Measurements from ENCODE around the gene TLK2. TPM values are rescaled to one million over a fixed set of nuclear protein-coding genes. Genes with fewer than 3 reads are reported as not detected.
"Not testable (repeated sequence)": the region's sequence is repeated elsewhere in the genome, so short reads cannot be mapped to it uniquely, and the experiment has no call there.

TLK2 gene
- total RNA-seq, 1 experiment from 2014 or later, result 54.7 TPM

- H3K27me3 ChIP-seq (replicated peaks; ENCODE audit: insufficient read depth, low read depth, low read length, poor library complexity); BruUV-seq (replicated peaks); H3K4me1 ChIP-seq (ENCODE audit: insufficient read depth, low read length, poor library complexity, severe bottlenecking); H3K36me3 ChIP-seq (ENCODE audit: insufficient read depth, low read length, poor library complexity, severe bottlenecking); CTCF ChIA-PET; intact Hi-C loops (cut with micrococcal nuclease; ENCODE audit: unreplicated experiment); H3K9me3 ChIP-seq (ENCODE audit: low read depth, low read length, poor library complexity, severe bottlenecking); H3K4me3 ChIP-seq (ENCODE audit: low read depth, low read length, poor library complexity, severe bottlenecking): not testable (repeated sequence)
- DNase-seq (ENCODE audit: low spot score), result peak; percentile 84
- POLR2A ChIA-PET (ENCODE audit: low non-redundant PET), result interaction anchor here (0.6 kb wide), 1 partner anchor 56 kb away, joined by 3 read pairs; no protein-coding TSS in a partner anchor
- H3K27ac ChIP-seq (ENCODE audit: low read depth, low read length, poor library complexity, severe bottlenecking), result peak overlapping the region; percentile 38
Measured at GRCh38 chr17:62470666-62471379, 7.8 kb upstream of the TLK2 start.

- BruUV-seq (replicated peaks); H3K4me1 ChIP-seq (ENCODE audit: insufficient read depth, low read length, poor library complexity, severe bottlenecking); H3K36me3 ChIP-seq (ENCODE audit: insufficient read depth, low read length, poor library complexity, severe bottlenecking); H3K4me3 ChIP-seq (ENCODE audit: low read depth, low read length, poor library complexity, severe bottlenecking); H3K9me3 ChIP-seq (ENCODE audit: low read depth, low read length, poor library complexity, severe bottlenecking); H3K27ac ChIP-seq (ENCODE audit: low read depth, low read length, poor library complexity, severe bottlenecking); H3K27me3 ChIP-seq (replicated peaks; ENCODE audit: insufficient read depth, low read depth, low read length, poor library complexity); CTCF ChIA-PET; intact Hi-C loops (cut with micrococcal nuclease; ENCODE audit: unreplicated experiment): not testable (repeated sequence)
- peak; percentile 24 for DNase-seq (ENCODE audit: low spot score)
- POLR2A ChIA-PET (ENCODE audit: low non-redundant PET), result interaction anchor here (0.6 kb wide), 1 partner anchor 56 kb away, joined by 3 read pairs; no protein-coding TSS in a partner anchor
Measured at GRCh38 chr17:62471380-62471880, 7.2 kb upstream of the TLK2 start.

DNA sequence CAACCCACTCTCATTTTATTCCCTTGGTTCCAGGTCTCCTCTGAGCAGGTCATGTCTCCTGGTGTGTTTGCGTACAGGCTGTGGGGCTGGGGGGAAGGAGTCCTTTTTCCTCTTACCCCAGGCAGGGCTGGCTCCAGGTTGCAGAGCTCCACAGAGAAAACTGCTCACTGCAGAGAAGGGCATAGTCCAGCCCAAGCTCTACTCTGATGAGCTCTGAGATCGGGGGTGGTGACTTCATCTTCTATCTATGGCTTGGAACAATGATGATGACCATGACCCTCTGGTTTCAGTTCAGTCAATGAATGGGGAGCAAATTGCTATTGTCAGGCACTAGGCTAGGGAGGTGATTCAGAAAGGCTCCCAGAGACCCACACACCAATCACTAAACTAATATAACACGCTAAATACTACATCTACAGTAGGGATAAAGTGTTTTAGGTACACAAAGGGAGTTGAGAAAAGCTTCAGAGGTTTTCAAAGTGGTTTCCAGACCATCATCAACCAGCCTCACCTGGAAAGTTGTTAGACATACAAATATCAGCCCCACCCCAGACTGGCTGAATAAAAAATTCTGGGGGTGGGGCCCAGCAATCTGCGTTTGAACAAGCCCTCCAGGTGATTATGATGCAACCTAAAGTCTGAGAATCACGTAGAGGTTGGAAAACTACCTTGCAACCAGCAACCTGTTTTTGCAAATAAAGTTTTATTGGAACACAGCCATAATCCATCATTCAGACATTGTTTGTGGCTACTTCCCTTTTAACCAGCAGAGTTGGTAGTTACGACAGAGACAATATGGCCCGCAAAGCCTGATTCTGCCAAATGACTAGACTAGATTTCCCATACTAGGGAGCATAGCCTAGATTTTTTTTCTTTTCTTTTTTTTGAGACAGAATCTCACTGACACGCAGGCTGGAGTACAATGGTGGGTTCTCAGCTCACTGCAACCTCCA lies 5.3 kb upstream of the TLK2 start:
- H3K27ac ChIP-seq (ENCODE audit: low read depth, low read length, poor library complexity, severe bottlenecking); CTCF ChIA-PET; DNase-seq (ENCODE audit: low spot score); H3K27me3 ChIP-seq (replicated peaks; ENCODE audit: insufficient read depth, low read depth, low read length, poor library complexity); intact Hi-C loops (cut with micrococcal nuclease; ENCODE audit: unreplicated experiment); H3K4me1 ChIP-seq (ENCODE audit: insufficient read depth, low read length, poor library complexity, severe bottlenecking); BruUV-seq (replicated peaks); H3K36me3 ChIP-seq (ENCODE audit: insufficient read depth, low read length, poor library complexity, severe bottlenecking); POLR2A ChIA-PET (ENCODE audit: low non-redundant PET); H3K4me3 ChIP-seq (ENCODE audit: low read depth, low read length, poor library complexity, severe bottlenecking); H3K9me3 ChIP-seq (ENCODE audit: low read depth, low read length, poor library complexity, severe bottlenecking): not testable (repeated sequence)

DNA sequence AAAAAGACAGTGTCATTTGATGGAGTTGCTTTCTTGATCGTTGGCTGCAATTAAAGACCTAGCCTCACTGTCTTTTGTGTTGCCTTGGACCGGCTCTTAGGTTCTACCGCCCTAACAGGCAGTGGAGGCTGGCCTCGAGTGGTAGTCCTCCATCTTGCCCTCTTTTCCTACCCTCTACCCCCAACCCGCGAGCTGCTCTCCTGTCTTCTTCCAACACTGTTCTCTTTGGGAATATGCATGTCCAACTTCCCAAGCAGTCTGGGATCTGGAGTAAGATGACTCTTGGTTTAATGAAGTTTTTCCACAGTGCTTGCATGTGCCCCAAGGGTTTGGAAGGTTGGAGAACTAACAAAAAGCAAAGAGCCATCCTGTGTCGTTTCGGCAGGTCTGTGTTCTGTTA lies 1.5 kb upstream of the TLK2 start:
- H3K4me1 ChIP-seq (ENCODE audit: insufficient read depth, low read length, poor library complexity, severe bottlenecking); CTCF ChIA-PET; DNase-seq (ENCODE audit: low spot score); H3K36me3 ChIP-seq (ENCODE audit: insufficient read depth, low read length, poor library complexity, severe bottlenecking); H3K27me3 ChIP-seq (replicated peaks; ENCODE audit: insufficient read depth, low read depth, low read length, poor library complexity); POLR2A ChIA-PET (ENCODE audit: low non-redundant PET); H3K27ac ChIP-seq (ENCODE audit: low read depth, low read length, poor library complexity, severe bottlenecking); H3K9me3 ChIP-seq (ENCODE audit: low read depth, low read length, poor library complexity, severe bottlenecking); intact Hi-C loops (cut with micrococcal nuclease; ENCODE audit: unreplicated experiment): not testable (repeated sequence)
- TSS peak; percentile 70 for BruUV-seq (replicated peaks)
- peak overlapping the region; percentile 66 for H3K4me3 ChIP-seq (ENCODE audit: low read depth, low read length, poor library complexity, severe bottlenecking)

DNA sequence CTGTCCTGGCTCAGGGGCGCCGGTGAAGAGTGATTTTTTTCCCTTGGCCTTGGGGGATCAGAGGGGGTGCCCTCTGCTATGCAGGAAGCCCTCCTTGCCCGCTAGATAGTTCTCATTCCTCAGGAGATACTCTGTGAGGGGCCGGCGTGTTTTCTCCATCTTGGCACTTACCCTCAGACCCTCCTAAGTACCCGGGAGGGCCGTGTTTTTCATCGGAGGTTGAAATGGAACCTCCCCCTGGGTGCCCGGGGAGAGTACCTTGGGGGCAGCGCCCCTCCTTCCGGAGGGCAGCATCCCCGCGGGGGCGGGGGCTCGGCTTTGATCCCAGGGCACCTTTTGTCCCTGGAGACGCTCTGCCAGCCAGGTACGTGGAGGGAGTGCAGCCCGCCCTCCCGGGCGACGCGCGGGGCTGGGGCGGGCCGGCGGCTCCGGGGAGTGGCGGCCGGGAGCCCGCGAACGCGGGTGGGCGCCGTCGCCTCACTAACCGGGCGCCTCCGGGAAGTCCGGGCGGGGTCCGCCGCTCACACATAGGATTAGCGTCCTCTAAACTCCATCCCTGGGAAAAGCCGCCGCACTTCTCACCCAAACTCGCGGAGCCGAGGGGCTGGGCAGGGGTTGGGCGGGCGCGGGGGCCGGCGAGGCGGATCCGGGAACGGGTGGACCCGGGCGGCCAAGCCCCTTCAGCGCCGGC lies 762 bp upstream of the TLK2 start:
- Histone ChIP-seq H3K27ac (ENCODE audit: low read depth, low read length, poor library complexity, severe bottlenecking) (peak overlapping the region; percentile 80), H3K4me3 (ENCODE audit: low read depth, low read length, poor library complexity, severe bottlenecking) (peak overlapping the region; percentile 66)
- H3K4me1 ChIP-seq (ENCODE audit: insufficient read depth, low read length, poor library complexity, severe bottlenecking); POLR2A ChIA-PET (ENCODE audit: low non-redundant PET); BruUV-seq (replicated peaks); H3K27me3 ChIP-seq (replicated peaks; ENCODE audit: insufficient read depth, low read depth, low read length, poor library complexity); CTCF ChIA-PET; H3K9me3 ChIP-seq (ENCODE audit: low read depth, low read length, poor library complexity, severe bottlenecking); intact Hi-C loops (cut with micrococcal nuclease; ENCODE audit: unreplicated experiment); H3K36me3 ChIP-seq (ENCODE audit: insufficient read depth, low read length, poor library complexity, severe bottlenecking): not testable (repeated sequence)
- peak; percentile 33 for DNase-seq (ENCODE audit: low spot score)

- peak overlapping the region; percentile 66 for H3K4me3 ChIP-seq (ENCODE audit: low read depth, low read length, poor library complexity, severe bottlenecking)
- POLR2A ChIA-PET (ENCODE audit: low non-redundant PET); H3K27me3 ChIP-seq (replicated peaks; ENCODE audit: insufficient read depth, low read depth, low read length, poor library complexity); H3K36me3 ChIP-seq (ENCODE audit: insufficient read depth, low read length, poor library complexity, severe bottlenecking); intact Hi-C loops (cut with micrococcal nuclease; ENCODE audit: unreplicated experiment); H3K4me1 ChIP-seq (ENCODE audit: insufficient read depth, low read length, poor library complexity, severe bottlenecking); H3K9me3 ChIP-seq (ENCODE audit: low read depth, low read length, poor library complexity, severe bottlenecking); BruUV-seq (replicated peaks); CTCF ChIA-PET: not testable (repeated sequence)
- H3K27ac ChIP-seq (ENCODE audit: low read depth, low read length, poor library complexity, severe bottlenecking), result peak overlapping the region; percentile 84
- DNase-seq (ENCODE audit: low spot score), result peak; percentile 31
Measured at GRCh38 chr17:62478880-62479638, 434 bp downstream of the TLK2 start.

All from A673 (cell line).